Large intestine (tissue), 3 donors: ENCODE measurements around the gene GPR137. TPM values are rescaled to one million over a fixed set of nuclear protein-coding genes. Genes with fewer than 3 reads are reported as not detected.
"Not testable (repeated sequence)": the region's sequence is repeated elsewhere in the genome, so short reads cannot be mapped to it uniquely, and the experiment has no call there.

Experiments used
- DNase-seq, 2 donors: peaks; one replicate each; pipeline versions ENCODE4 v3.0.0 to v3.0.0-alpha.2; 2013
- H3K27ac ChIP-seq: one replicate; pipeline ENCODE4 v1.5.1; 2013; ENCODE audit warnings: low read length
- H3K27me3 ChIP-seq: 2 replicates; pipeline ENCODE4 v1.6.1; 2013; ENCODE audit warnings: low read length; ENCODE audit not compliant: control insufficient read depth, insufficient read depth
- H3K36me3 ChIP-seq: 2 replicates; pipeline ENCODE4 v1.6.1; 2013; ENCODE audit warnings: low read length; ENCODE audit not compliant: control insufficient read depth, insufficient read depth
- H3K4me1 ChIP-seq: one replicate; pipeline ENCODE4 v1.6.1; 2013; ENCODE audit warnings: low read length; ENCODE audit not compliant: control insufficient read depth, insufficient read depth
- H3K4me3 ChIP-seq: one replicate; pipeline ENCODE4 v1.5.1; 2013; ENCODE audit warnings: low read length
- H3K9me3 ChIP-seq: one replicate; pipeline ENCODE4 v1.6.1; 2013; ENCODE audit warnings: mild to moderate bottlenecking, low read depth, low read length, moderate library complexity; ENCODE audit not compliant: control insufficient read depth
- WGBS: methylation state at CpG from one replicate; pipeline ENCODE4 v1.1.5; 2013; ENCODE audit warnings: low lambda C conversion rate; ENCODE audit not compliant: insufficient coverage; 5-methylcytosine and 5-hydroxymethylcytosine counted together
- polyA plus RNA-seq: library from polyadenylated mRNA; unstranded; fragments of 120-200 nt; gene quantifications from one replicate; pipeline ENCODE4 v1.2.1, GENCODE V29; 2013

The GPR137 gene
- polyA plus RNA-seq, 1 donor = 20.6 TPM

DNA sequence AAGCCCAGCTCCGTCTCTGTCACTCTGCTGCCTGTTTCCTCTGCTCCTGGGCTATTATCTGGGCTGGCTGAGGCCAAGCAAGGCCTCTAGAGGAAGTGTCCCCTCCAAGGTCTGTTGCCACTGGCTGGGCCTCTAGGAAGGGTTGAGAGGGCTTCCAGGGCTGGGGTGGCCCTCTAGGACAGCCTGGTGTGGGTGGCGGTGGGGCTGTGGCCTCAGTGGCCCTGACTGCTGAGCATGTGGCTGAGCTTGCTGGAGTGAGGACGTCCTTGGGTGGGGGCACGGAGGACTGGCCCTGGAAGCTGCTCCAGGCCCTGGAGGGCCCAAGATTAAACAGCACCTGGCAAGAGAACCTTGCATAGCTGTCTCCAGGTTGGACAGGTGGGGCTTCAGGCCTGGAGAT, 38.3 kb downstream of the GPR137 start:
- Histone ChIP-seq H3K4me1 (peaks cover 37% of the 10 kb centered on the region), H3K36me3 (peaks cover 20% of the 10 kb centered on the region)
- not testable (repeated sequence) for DNase-seq, H3K9me3 ChIP-seq, H3K4me3 ChIP-seq, H3K27me3 ChIP-seq, H3K27ac ChIP-seq
- WGBS = no CpG with 5 or more reads among the region's 4 CpGs

DNA sequence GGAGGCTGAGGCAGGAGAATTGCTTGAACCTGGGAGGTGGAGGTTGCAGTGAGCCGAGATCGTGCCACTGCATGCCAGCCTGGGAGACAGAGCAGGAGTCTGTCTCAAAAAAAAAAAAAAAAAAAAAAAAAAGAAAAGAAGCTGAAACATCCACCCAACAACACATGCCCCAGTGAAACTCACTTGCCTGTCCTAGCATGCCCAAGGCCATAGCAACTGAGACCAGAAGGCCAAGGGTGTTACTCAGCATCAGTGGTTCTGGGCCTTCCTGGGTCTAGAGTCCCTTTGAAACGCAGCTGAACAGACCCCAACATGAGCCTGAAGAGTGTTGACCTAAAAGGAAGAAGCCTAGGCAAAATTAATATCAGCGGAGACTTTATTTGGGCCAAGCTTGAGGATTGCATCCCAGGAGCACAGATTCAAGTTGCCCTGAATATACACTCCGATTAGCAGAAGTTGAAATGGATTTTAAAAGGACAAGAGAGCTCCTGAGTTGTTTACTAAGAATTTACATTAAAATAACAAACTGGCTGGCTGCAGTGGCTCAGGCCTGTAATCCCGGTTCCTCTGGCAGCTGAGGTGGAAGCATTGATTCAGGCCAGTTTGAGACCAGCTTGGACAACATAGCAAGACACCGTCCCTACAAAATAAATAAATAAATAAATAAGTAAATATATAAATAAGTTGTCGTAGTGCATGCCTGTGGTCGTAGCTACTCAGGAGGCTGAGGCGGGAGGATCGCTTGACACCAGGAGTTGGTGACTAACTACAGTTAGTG, 39.2 kb downstream of the GPR137 start:
- no CpG with 5 or more reads among the region's 11 CpGs for WGBS
- Histone ChIP-seq H3K4me3 (no peak overlapping the region), H3K4me1 (peaks cover 36% of the 10 kb centered on the region), H3K27ac (no peak overlapping the region), H3K27me3 (no peaks in the 10 kb centered on the region), H3K9me3 (no peaks in the 10 kb centered on the region), H3K36me3 (peaks cover 20% of the 10 kb centered on the region)
- DNase-seq = no peak

DNA sequence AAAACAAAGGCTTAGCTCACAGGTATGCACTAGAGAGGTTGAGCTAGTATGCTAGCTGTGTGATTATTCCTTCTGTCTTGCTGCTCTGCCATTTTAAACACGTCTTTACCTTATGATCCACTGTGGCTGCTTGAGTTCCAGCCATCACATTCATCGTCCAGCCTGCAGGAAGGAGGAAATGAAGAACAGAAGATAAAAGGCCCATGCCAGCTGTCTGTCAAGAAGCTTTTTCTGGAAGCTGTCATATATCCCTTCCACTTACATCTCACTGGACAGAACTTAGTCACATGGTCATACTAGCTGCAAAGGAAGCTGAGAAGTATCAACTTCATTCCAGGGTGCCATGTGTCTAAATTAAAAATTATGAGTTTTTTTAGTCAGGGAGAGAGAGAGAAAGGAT, 41.7 kb downstream of the GPR137 start:
- Histone ChIP-seq H3K27me3 (no peaks in the 10 kb centered on the region), H3K27ac (no peak overlapping the region), H3K4me1 (peaks cover 23% of the 10 kb centered on the region), H3K36me3 (peaks cover 10% of the 10 kb centered on the region), H3K9me3 (no peaks in the 10 kb centered on the region), H3K4me3 (no peak overlapping the region)
- no peak for DNase-seq
- WGBS = 100% methylated on average over 1 of the region's 2 CpGs

DNA sequence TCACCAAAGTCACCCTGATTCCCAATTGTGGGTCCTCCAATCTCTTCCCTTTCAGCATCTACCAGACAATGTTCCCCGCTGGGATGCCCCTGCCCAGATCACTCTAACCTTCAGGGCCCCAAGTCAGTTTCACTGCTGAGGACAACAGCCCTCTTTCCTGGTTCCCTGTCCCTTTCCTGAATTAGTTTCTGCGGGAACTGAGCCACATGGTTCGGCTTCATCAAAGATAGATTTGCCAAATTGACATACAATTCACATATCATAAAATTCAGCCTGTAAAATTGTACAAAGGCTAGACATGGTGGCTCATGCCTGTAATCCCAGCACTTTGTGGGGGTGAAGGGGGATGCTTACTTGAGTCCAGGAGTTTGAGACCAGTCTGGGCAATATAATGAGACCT, 42.3 kb downstream of the GPR137 start:
- Histone ChIP-seq H3K9me3 (no peaks in the 10 kb centered on the region), H3K4me1 (peaks cover 18% of the 10 kb centered on the region), H3K36me3 (peaks cover 4% of the 10 kb centered on the region), H3K4me3 (no peak overlapping the region), H3K27me3 (no peaks in the 10 kb centered on the region), H3K27ac (no peak overlapping the region)
- no peak for DNase-seq
- WGBS = no CpG with 5 or more reads among the region's 3 CpGs

DNA sequence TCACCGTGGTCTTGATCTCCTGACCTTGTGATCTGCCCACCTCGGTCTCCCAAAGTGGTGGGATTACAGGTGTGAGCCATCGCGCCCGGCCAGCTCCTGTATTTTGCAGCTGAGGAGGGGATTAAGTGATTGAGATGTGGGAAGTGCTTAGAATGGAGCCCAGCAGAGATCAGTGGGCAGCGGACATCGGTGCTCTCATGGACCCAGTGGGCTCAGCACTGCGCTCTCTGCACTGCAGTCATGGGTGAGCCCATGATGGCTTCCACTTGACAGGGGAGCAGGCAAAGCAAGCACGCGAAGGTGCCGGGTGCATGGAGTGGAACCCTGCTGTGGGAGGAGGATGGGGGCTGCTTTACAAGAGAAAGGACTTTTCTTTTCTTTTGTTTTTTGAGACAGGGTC, 45.2 kb downstream of the GPR137 start:
- WGBS = no CpG with 5 or more reads among the region's 11 CpGs
- Histone ChIP-seq H3K36me3 (no peaks in the 10 kb centered on the region), H3K27me3 (no peaks in the 10 kb centered on the region), H3K4me1 (peaks cover 26% of the 10 kb centered on the region), H3K9me3 (no peaks in the 10 kb centered on the region), H3K27ac (no peak overlapping the region), H3K4me3 (no peak overlapping the region)
- no peak for DNase-seq

DNA sequence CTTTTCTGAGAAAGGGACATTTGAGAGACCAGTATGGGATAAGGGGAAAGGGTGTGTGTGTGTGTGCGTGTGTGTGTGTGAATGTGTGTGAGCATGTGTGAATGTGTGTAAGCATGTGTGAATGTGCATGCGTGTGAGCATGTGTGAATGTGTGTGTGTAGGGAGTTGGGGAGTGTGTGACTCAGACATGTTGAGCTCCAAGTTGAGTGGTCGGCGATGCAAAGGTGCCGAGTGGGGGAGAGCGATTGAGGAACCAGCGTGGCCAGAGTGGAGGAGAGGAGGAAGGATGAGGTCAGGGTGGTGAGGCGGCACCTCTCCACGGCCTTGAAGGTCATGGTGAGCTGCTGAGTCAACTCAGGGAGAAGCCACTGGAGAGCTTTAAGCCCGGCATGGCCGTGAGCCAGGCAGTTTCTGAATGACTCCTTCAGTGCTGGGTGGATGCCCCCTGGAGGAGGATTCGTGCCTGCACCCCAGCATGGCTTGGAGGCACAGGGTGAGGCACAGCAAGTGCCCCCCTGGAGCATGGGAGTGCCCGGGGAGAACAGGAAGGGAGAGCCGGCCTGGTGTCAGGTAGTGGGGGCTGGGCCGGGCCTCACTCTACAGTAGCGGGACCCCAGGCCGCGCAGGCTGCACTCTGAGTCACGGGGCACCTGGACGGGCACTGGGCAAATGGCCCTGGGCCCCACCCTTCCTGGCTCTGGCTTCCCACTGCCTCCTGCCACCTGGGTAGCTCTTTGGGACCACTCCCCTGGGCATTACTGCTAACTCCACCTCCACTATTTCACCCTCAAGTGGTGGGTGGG, 46.1 kb downstream of the GPR137 start:
- H3K4me3 ChIP-seq = no peak overlapping the region
- no peaks in the 10 kb centered on the region for H3K36me3 ChIP-seq
- no peak overlapping the region for H3K27ac ChIP-seq
- H3K9me3 ChIP-seq = no peaks in the 10 kb centered on the region
- H3K4me1 ChIP-seq = peaks cover 26% of the 10 kb centered on the region
- peak; percentile 61 to 71 for DNase-seq
- no peaks in the 10 kb centered on the region for H3K27me3 ChIP-seq
- WGBS = no CpG with 5 or more reads among the region's 20 CpGs

DNA sequence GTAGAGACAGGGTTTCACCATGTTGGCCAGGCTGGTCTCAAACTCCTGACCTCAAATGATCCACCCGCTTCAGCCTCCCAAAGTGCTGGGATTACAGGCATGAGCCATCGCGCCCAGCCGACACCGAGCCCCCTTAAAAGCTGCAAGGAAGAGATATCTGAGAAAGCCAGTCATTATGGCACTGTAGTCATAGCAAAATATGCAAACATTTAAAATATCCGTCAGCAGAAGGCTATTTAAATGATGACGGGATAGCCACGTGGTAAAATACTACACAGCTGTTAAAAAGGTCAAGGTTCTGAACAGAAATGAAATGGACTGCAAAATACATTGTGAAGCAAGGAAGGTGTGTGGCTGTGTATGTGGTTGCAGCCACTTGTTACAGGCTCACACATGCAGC, 47.9 kb downstream of the GPR137 start:
- Histone ChIP-seq H3K36me3 (no peaks in the 10 kb centered on the region), H3K27me3 (no peaks in the 10 kb centered on the region), H3K4me1 (peaks cover 26% of the 10 kb centered on the region), H3K9me3 (no peaks in the 10 kb centered on the region), H3K4me3 (no peak overlapping the region), H3K27ac (no peak overlapping the region)
- no CpG with 5 or more reads among the region's 8 CpGs for WGBS
- no peak for DNase-seq

DNA sequence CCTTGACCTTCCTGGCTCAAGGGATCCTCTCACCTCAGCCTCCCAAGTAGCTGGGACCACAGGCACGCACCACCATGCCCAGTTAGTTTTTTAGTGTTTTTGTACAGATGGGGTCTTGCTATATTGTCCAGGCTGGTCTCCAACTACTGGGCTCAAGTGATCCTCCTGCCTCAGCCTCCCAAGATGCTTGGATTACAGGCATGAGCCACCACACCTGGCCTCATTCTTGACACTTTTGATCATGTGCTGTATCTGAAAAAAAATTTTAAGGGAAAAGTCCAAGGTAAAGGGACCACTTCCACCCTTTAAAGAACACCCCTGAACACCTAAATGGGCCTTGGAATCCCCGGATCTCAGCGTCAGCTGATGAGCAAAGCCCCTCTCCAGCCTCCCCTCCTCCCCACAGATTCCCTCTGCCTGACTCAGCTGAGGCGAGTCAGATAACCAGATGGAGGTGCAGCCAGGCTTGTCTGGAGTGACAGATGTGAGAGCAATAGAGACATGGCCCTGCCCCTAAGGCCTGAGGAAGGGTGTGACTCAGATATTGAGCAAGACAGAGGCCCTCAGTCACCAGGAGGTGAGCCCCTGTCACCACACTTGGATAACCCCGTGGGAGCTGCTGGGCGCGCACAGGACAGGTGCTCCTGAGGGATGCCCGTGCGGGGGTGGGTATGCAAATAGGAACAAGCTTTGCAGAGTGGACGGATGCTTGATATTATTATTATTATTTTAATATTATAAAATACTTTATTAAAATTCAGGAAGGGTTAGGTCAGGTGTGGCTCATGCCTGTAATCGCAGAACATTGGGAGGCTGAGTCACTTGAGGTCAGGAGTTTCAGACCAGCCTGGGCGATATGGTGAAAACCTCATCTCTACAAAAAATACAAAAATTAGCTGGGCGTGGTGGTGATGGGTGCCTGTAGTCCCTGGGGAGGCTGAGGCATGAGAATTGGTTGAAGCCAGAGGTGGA, 49.4 kb downstream of the GPR137 start:
- peak; percentile 95 to 98 for DNase-seq
- Histone ChIP-seq H3K9me3 (no peaks in the 10 kb centered on the region), H3K27ac (peak overlapping the region; percentile 46), H3K27me3 (no peaks in the 10 kb centered on the region), H3K4me1 (peaks cover 19% of the 10 kb centered on the region), H3K4me3 (no peak overlapping the region), H3K36me3 (no peaks in the 10 kb centered on the region)
- WGBS = no CpG with 5 or more reads among the region's 13 CpGs

DNA sequence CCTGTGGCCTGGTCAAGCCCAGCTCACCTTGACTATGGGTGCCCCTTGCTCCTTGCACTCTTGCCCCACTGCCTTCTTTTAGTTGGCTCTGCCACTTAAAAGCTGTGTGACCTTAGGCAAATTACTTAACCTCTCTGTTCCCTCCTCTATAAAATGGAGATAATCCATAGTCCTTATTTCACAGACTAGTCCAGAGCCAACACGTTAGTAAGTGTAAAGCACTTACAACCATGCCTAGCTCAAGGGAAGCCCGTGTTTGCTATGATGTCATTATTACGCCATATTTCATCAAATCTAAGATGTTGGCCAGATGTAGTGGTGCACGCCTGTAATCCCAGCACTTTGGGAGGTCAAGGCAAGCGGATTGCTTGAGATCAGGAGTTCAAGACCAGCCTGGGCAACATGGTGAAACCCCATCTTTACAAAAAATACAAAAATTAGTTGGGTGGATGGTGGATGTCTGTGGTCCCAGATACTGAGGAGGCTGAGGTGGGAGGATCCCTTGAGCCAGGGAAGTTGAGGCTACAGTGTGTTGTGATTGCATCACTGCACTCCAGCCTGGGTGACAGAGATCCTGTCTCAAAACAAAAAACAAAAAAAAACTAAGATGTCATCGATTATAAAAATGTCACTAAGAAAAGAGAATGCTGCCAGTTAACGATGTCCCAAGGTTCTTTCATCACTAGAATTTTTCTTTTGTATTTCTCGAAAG, 52.0 kb downstream of the GPR137 start:
- no peak for DNase-seq
- Histone ChIP-seq H3K27ac (no peak overlapping the region), H3K9me3 (peaks cover 4% of the 10 kb centered on the region), H3K27me3 (peaks cover 16% of the 10 kb centered on the region), H3K4me3 (no peak overlapping the region), H3K4me1 (peaks cover 23% of the 10 kb centered on the region), H3K36me3 (no peaks in the 10 kb centered on the region)
- WGBS = 89% methylated on average over 4 of the region's 8 CpGs
